GM12878 (cell line): Measurements from ENCODE around the gene KAZN. TPM values are rescaled to one million over a fixed set of nuclear protein-coding genes. Genes with fewer than 3 reads are reported as not detected.

Experiments
- ATAC-seq: fragments of 200-7000 bp; cut with Tn5 transposase; 3 replicates; pipeline ENCODE4 v1.9.1; 2020; ENCODE audit warnings: mild to moderate bottlenecking, moderate library complexity
- BruUV-seq: library from RNA; stranded (reverse); fragments of 400-500 nt; replicated peaks from 2 replicates; lab custom pipeline; 2021; lab: Mats Ljungman, UMichigan
- CTCF ChIA-PET: fragments of 300-600 bp; sonication (Branson Sonifier 250); formaldehyde crosslinking; extraction: SDS; loops from one replicate; lab custom pipeline; 2021; ENCODE audit warnings: inconsistent platforms; lab: Yijun Ruan, JAX
- POLR2A ChIA-PET: fragments of 350-600 bp; formaldehyde crosslinking; extraction: SDS; loops from one replicate; lab custom pipeline; 2021; ENCODE audit warnings: inconsistent platforms; lab: Charles Lee
- RAD21 ChIA-PET: fragments of 300-600 bp; sonication (Branson Sonifier 250); formaldehyde crosslinking; loops from one replicate; lab custom pipeline; 2023; ENCODE audit warnings: antibody characterized with exemption; ENCODE audit not compliant: unreplicated experiment; lab: Charles Lee
- SMC1A ChIA-PET: fragments of 300-600 bp; sonication (Branson Sonifier 250); formaldehyde crosslinking; loops from one replicate; lab custom pipeline; 2023; ENCODE audit not compliant: unreplicated experiment, uncharacterized antibody; lab: Charles Lee
- DNase-seq: peaks from one replicate; pipeline ENCODE4 v3.0.0-alpha.2; 2011; ENCODE audit warnings: low read depth, low spot score
- FAIRE-seq: peaks from 3 replicates; lab custom pipeline; 2011; peaks lifted over from hg19 to GRCh38; lab: Jason Lieb, UNC
- H2AFZ ChIP-seq: 2 replicates; pipeline ENCODE4 v1.6.0; 2011; ENCODE audit warnings: low read depth, low read length, control low read depth; ENCODE audit not compliant: control insufficient read depth
- H3K27ac ChIP-seq: 2 replicates; pipeline ENCODE4 v1.5.1; 2011; ENCODE audit warnings: control low read depth; ENCODE audit not compliant: control insufficient read depth, insufficient read depth
- H3K27me3 ChIP-seq, 2 experiments: replicated peaks in 1 of 2; 2 replicates each; pipeline versions ENCODE4 v1.6.0 to v1.6.1; 2011; ENCODE audit warnings: low read length in 1 of 2; ENCODE audit not compliant: control insufficient read depth in 2 of 2, insufficient read depth in 2 of 2
- H3K36me3 ChIP-seq, 2 experiments: 2 replicates each; pipeline ENCODE4 v1.5.1; 2011; ENCODE audit warnings: low read length in 1 of 2; ENCODE audit not compliant: control insufficient read depth in 2 of 2, insufficient read depth in 2 of 2
- H3K4me1 ChIP-seq: 2 replicates; pipeline ENCODE4 v1.6.1; 2011; ENCODE audit warnings: mild to moderate bottlenecking, low read length, moderate library complexity, mixed read lengths; ENCODE audit not compliant: control insufficient read depth, insufficient read depth
- H3K4me2 ChIP-seq: 2 replicates; pipeline ENCODE4 v1.6.0; 2011; ENCODE audit warnings: control low read depth; ENCODE audit not compliant: control insufficient read depth, insufficient read depth
- H3K4me3 ChIP-seq: fragments of 200-600 bp; sonication (generic); 2 replicates; pipeline ENCODE4 v1.5.1; 2016
- H3K79me2 ChIP-seq: 2 replicates; pipeline ENCODE4 v1.6.0; 2011; ENCODE audit warnings: low read length; ENCODE audit not compliant: control insufficient read depth, insufficient read depth
- H3K9ac ChIP-seq: 2 replicates; pipeline ENCODE4 v1.8.0; 2011; ENCODE audit warnings: low read length, control low read depth, mixed read lengths; ENCODE audit not compliant: control insufficient read depth, insufficient read depth
- H3K9me3 ChIP-seq: replicated peaks from 3 replicates; pipeline ENCODE4 v1.5.1; 2011; ENCODE audit warnings: mild to moderate bottlenecking, low read length; ENCODE audit not compliant: control insufficient read depth, insufficient read depth
- H4K20me1 ChIP-seq: 2 replicates; pipeline ENCODE4 v1.6.0; 2011; ENCODE audit not compliant: control insufficient read depth, insufficient read depth
- BMI1 ChIP-seq: fragments of 450-650 bp; IDR thresholded peaks from 2 replicates; pipeline ENCODE4 v1.6.1; 2016; ENCODE audit warnings: mild to moderate bottlenecking, moderate library complexity, borderline replicate concordance
- CHD1 ChIP-seq: IDR thresholded peaks from 2 replicates; pipeline ENCODE4 v1.6.1; 2012; ENCODE audit warnings: low read depth, low read length, improper control_type of control experiment
- EZH2 ChIP-seq: IDR thresholded peaks from 2 replicates; pipeline ENCODE4 v1.6.1; 2012; ENCODE audit warnings: low read depth, mild to moderate bottlenecking, control low read depth, inconsistent platforms, low read length, borderline replicate concordance; ENCODE audit not compliant: control insufficient read depth
- MXI1 ChIP-seq: fragments of 150-350 bp; IDR thresholded peaks from 2 replicates; pipeline ENCODE4 v1.6.1; 2011; ENCODE audit warnings: low read depth, mild to moderate bottlenecking, inconsistent platforms, low read length, improper control_type of control experiment
- SMC3 ChIP-seq: IDR thresholded peaks from 2 replicates; pipeline ENCODE4 v1.6.1; 2011; ENCODE audit warnings: low read length, improper control_type of control experiment, borderline replicate concordance
- TBL1XR1 ChIP-seq: IDR thresholded peaks from 2 replicates; pipeline ENCODE4 v1.6.1; 2012; ENCODE audit warnings: low read depth, low read length, improper control_type of control experiment
- WGBS: methylation state at CpG from one replicate; pipeline ENCODE4 v1.1.6; 2016; ENCODE audit warnings: low lambda C conversion rate; ENCODE audit not compliant: insufficient replicate concordance, insufficient coverage; ENCODE audit errors: missing lambda C conversion rate; 5-methylcytosine and 5-hydroxymethylcytosine counted together
- in situ Hi-C: fragments of 300-500 bp; cut with MboI; formaldehyde crosslinking; loops from 9 replicates; pipeline ENCODE4 v1.14.3; 2018; ENCODE audit warnings: mixed read lengths
- intact Hi-C: fragments of 100-400 bp; cut with micrococcal nuclease; formaldehyde crosslinking; loops from one replicate; pipeline ENCODE4 v1.14.2; 2022; ENCODE audit not compliant: unreplicated experiment
- polyA plus RNA-seq, 11 experiments: library from polyadenylated mRNA; depleted of rRNA in 4 of 11; unstranded in 6 of 11; stranded (reverse) in 5 of 11; fragments of >200 nt; fragmentation: Nextera tagmentation in 4 of 11; fragmentation: Illumina TruSeq in 1 of 11; extraction: Ambion mirVana in 4 of 11; extraction: Trizol in 1 of 11; gene quantifications; 1 replicate in 1 of 11; 2 replicates in 10 of 11; pipeline versions ENCODE4 v1.2.1 to v1.2.3, GENCODE V29; 2011 to 2016; ENCODE audit warnings: inconsistent platforms in 2 of 11, missing spikeins in 2 of 11, low read depth in 1 of 11
- total RNA-seq, 4 experiments: library from RNA; depleted of rRNA in 3 of 4; stranded (reverse); fragments of >200 nt in 3 of 4; fragmentation: Illumina TruSeq in 1 of 4; extraction: Trizol in 1 of 4; gene quantifications; 2 replicates each; pipeline versions ENCODE4 v1.2.1 to v1.2.3, GENCODE V29; 2013 to 2021

Gene KAZN
- total and polyA plus RNA-seq, 10 of the 15 experiments (the other 5 are each of a cell fraction or from before 2014, with no cell fraction given): 0.72 to 4.0 (median 1.2) TPM

- no peak for TF ChIP-seq TBL1XR1
- TF ChIP-seq SMC3: no peak
Observed at GRCh38 chr1:14949836-14950713, 351.6 kb downstream of the KAZN start (continued).

GRCh38 chr1:14951766-14952165 is 353.3 kb downstream of the KAZN start:
- FAIRE-seq (no peak), DNase-seq (no peak), ATAC-seq (no peak)
- ChIA-PET RAD21 (no interaction called here), SMC1A (no interaction called here), CTCF (no interaction called here), POLR2A (no interaction called here)
- H3K4me2 ChIP-seq: no peak overlapping the region
- H3K27me3 ChIP-seq: no peaks in the 10 kb centered on the region; a peak in 1 of 4 replicates
- TF ChIP-seq MXI1: no peak
- no peak for TF ChIP-seq CHD1
- no peak for TF ChIP-seq EZH2
- TF ChIP-seq BMI1: no peak
- in situ Hi-C loops (no loop called here), intact Hi-C loops (no loop called here)
- H3K79me2 ChIP-seq: no peaks in the 10 kb centered on the region
- H3K27ac ChIP-seq: no peak overlapping the region
- no peak overlapping the region for H3K4me3 ChIP-seq
- no peaks in the 10 kb centered on the region for H3K4me1 ChIP-seq
- no peak overlapping the region for H2AFZ ChIP-seq
- 73% methylated on average over 5 of the region's 5 CpGs for WGBS
- H3K9me3 ChIP-seq: no peaks in the 10 kb centered on the region
- no peak overlapping the region for H3K9ac ChIP-seq
- BruUV-seq: no TSS peak
- H3K36me3 ChIP-seq: no peaks in the 10 kb centered on the region
- no peaks in the 10 kb centered on the region for H4K20me1 ChIP-seq
